Measurements from ENCODE around the gene TMEM163. TPM values are rescaled to one million over a fixed set of nuclear protein-coding genes. Genes with fewer than 3 reads are reported as not detected.

Gene TMEM163
- total RNA-seq, 2 donors from 2014 or later, result 0.14 to 2.5 TPM

DNA sequence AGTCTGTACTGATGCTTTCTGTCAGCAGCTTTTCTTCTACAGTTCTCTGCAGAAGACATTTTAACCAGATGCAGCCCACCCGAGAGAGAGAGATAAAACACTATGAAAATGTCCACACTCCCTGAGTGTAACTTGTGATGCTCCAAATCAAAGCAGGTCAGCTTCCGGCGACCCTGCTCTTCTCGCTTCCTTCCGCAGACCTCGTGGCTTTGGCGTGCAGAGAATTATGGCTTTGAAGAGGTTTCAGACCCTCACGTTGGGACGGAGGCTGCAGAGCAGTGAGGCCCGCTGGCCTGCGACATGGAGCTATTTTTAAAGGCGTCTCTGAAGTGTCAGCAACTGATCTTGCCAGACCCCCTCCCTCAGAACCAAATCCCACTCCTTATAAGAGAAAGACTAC is 41.8 kb downstream of the TMEM163 start:
- H3K27me3 ChIP-seq (replicated peaks; ENCODE audit: insufficient read depth), result no peaks in the 10 kb centered on the region
- H3K9me3 ChIP-seq, result no peaks in the 10 kb centered on the region
- H3K4me3 ChIP-seq, result no peak overlapping the region
- H3K4me1 ChIP-seq (ENCODE audit: control insufficient read depth in 1 of 2, low read depth in 2 of 2), result no peaks in the 10 kb centered on the region
- DNase-seq (ENCODE audit: low spot score) (no peak), ATAC-seq (ENCODE audit: insufficient number of reproducible peaks, low FRiP score, low read depth) (no peak)
- H3K36me3 ChIP-seq, result no peaks in the 10 kb centered on the region
- no peak overlapping the region for H3K27ac ChIP-seq
- no peak for TF ChIP-seq CTCF (IDR thresholded peaks at IDR 0.05)

DNA sequence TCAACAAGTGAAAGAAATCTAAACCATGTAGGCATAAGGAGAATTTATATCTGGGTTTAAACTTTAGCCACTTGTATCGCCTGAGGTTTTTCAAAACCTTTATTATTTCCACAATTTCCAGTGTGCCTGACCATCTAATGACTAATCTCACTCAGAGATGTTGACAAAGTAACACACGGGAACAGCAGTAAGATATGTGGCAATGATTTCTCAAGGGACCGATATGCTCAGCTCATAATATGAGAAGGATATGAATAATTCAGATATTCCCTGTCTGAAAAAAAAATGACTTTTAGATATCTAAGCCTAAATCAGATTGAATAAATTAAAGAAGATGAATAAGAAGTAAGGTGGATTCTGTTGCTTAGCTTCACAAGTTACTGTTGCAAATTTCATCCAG is 43.5 kb downstream of the TMEM163 start:
- no peak overlapping the region for H3K4me3 ChIP-seq
- no peak for TF ChIP-seq CTCF (IDR thresholded peaks at IDR 0.05)
- no peak for ATAC-seq (ENCODE audit: insufficient number of reproducible peaks, low FRiP score, low read depth)
- H3K36me3 ChIP-seq, result no peaks in the 10 kb centered on the region
- H3K27me3 ChIP-seq (replicated peaks; ENCODE audit: insufficient read depth), result no peaks in the 10 kb centered on the region
- H3K9me3 ChIP-seq, result no peaks in the 10 kb centered on the region
- H3K4me1 ChIP-seq (ENCODE audit: control insufficient read depth in 1 of 2, low read depth in 2 of 2), result no peaks in the 10 kb centered on the region
- DNase-seq (ENCODE audit: low spot score), result no peak
- no peak overlapping the region for H3K27ac ChIP-seq

- Histone ChIP-seq H3K27me3 (replicated peaks; ENCODE audit: insufficient read depth) (no peaks in the 10 kb centered on the region), H3K36me3 (no peaks in the 10 kb centered on the region), H3K9me3 (no peaks in the 10 kb centered on the region), H3K27ac (no peak overlapping the region), H3K4me3 (no peak overlapping the region), H3K4me1 (ENCODE audit: control insufficient read depth in 1 of 2, low read depth in 2 of 2) (no peaks in the 10 kb centered on the region)
- DNase-seq (ENCODE audit: low spot score) (no peak), ATAC-seq (ENCODE audit: insufficient number of reproducible peaks, low FRiP score, low read depth) (no peak)
- TF ChIP-seq CTCF (IDR thresholded peaks at IDR 0.05), result no peak
Measured at GRCh38 chr2:134674687-134675086, 44.1 kb downstream of the TMEM163 start.

GRCh38 chr2:134671513-134671912 is 47.3 kb downstream of the TMEM163 start:
- no peak for ATAC-seq (ENCODE audit: insufficient number of reproducible peaks, low FRiP score, low read depth)
- H3K27ac ChIP-seq, result no peak overlapping the region
- H3K4me3 ChIP-seq, result no peak overlapping the region
- no peaks in the 10 kb centered on the region for H3K4me1 ChIP-seq (ENCODE audit: control insufficient read depth in 1 of 2, low read depth in 2 of 2)
- H3K36me3 ChIP-seq, result no peaks in the 10 kb centered on the region
- DNase-seq (ENCODE audit: low spot score), result no peak
- H3K27me3 ChIP-seq (replicated peaks; ENCODE audit: insufficient read depth), result no peaks in the 10 kb centered on the region
- no peaks in the 10 kb centered on the region for H3K9me3 ChIP-seq
- no peak for TF ChIP-seq CTCF (IDR thresholded peaks at IDR 0.05)

GRCh38 chr2:134670955-134671354 is 47.8 kb downstream of the TMEM163 start:
- no peaks in the 10 kb centered on the region for H3K9me3 ChIP-seq
- no peaks in the 10 kb centered on the region for H3K4me1 ChIP-seq (ENCODE audit: control insufficient read depth in 1 of 2, low read depth in 2 of 2)
- no peak for ATAC-seq (ENCODE audit: insufficient number of reproducible peaks, low FRiP score, low read depth)
- no peak for TF ChIP-seq CTCF (IDR thresholded peaks at IDR 0.05)
- H3K36me3 ChIP-seq, result no peaks in the 10 kb centered on the region
- H3K27ac ChIP-seq, result no peak overlapping the region
- H3K27me3 ChIP-seq (replicated peaks; ENCODE audit: insufficient read depth), result no peaks in the 10 kb centered on the region
- no peak for DNase-seq (ENCODE audit: low spot score)
- no peak overlapping the region for H3K4me3 ChIP-seq

Measured in thoracic aorta (tissue), 2 donors.